BJ (cell line): ENCODE results near the gene E2F3. TPM values are rescaled to one million over a fixed set of nuclear protein-coding genes. Genes with fewer than 3 reads are reported as not detected.
"Not testable (repeated sequence)": the region's sequence is repeated elsewhere in the genome, so short reads cannot be mapped to it uniquely, and the experiment has no call there.

ENCODE experiments used
- CTCF ChIA-PET: fragments of 350-600 bp; formaldehyde crosslinking; extraction: SDS; loops from one replicate; lab custom pipeline; 2021; ENCODE audit warnings: antibody characterized with exemption, inconsistent platforms; lab: Yijun Ruan, JAX
- POLR2A ChIA-PET: fragments of 300-600 bp; sonication (Branson Sonifier 250); formaldehyde crosslinking; extraction: SDS; loops from one replicate; lab custom pipeline; 2021; ENCODE audit warnings: antibody characterized with exemption; lab: Charles Lee
- DNase-seq: peaks from one replicate; pipeline ENCODE4 v3.0.0-alpha.2; 2011; ENCODE audit warnings: low read depth
- H3K27me3 ChIP-seq: 2 replicates; pipeline ENCODE4 v1.6.0; 2011; ENCODE audit warnings: low read length; ENCODE audit not compliant: control insufficient read depth, insufficient read depth
- H3K36me3 ChIP-seq: 2 replicates; pipeline ENCODE4 v1.5.1; 2011; ENCODE audit warnings: low read length; ENCODE audit not compliant: control insufficient read depth, insufficient read depth
- H3K4me3 ChIP-seq: 2 replicates; pipeline ENCODE4 v1.5.1; 2011; ENCODE audit warnings: low read depth, mild to moderate bottlenecking, control low read depth, low read length
- polyA plus RNA-seq: library from polyadenylated mRNA; depleted of rRNA; stranded (reverse); fragments of >200 nt; gene quantifications from 2 replicates; pipeline ENCODE4 v1.2.3, GENCODE V29; 2011
- TF ChIP-seq, protein P1 (sequence below): IDR thresholded peaks from 2 replicates; pipeline ENCODE4 v1.5.1; 2011; ENCODE audit warnings: low read depth, mild to moderate bottlenecking, control low read depth, inconsistent platforms, low read length, moderate library complexity; ENCODE audit not compliant: insufficient read depth

Gene E2F3
- polyA plus RNA-seq, 1 experiment = 7.0 TPM

- TF ChIP-seq, protein P1, sequence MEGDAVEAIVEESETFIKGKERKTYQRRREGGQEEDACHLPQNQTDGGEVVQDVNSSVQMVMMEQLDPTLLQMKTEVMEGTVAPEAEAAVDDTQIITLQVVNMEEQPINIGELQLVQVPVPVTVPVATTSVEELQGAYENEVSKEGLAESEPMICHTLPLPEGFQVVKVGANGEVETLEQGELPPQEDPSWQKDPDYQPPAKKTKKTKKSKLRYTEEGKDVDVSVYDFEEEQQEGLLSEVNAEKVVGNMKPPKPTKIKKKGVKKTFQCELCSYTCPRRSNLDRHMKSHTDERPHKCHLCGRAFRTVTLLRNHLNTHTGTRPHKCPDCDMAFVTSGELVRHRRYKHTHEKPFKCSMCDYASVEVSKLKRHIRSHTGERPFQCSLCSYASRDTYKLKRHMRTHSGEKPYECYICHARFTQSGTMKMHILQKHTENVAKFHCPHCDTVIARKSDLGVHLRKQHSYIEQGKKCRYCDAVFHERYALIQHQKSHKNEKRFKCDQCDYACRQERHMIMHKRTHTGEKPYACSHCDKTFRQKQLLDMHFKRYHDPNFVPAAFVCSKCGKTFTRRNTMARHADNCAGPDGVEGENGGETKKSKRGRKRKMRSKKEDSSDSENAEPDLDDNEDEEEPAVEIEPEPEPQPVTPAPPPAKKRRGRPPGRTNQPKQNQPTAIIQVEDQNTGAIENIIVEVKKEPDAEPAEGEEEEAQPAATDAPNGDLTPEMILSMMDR = no peak
- Histone ChIP-seq H3K36me3 (no peaks in the 10 kb centered on the region), H3K4me3 (no peak overlapping the region), H3K27me3 (no peaks in the 10 kb centered on the region)
- no peak for DNase-seq
- ChIA-PET POLR2A (no interaction called here), CTCF (interaction anchor here (1.0 kb wide), 1 partner anchor 12 kb away, joined by 4 read pairs; no protein-coding TSS in a partner anchor)
Observed at GRCh38 chr6:20498041-20498385, 96.3 kb downstream of the E2F3 start.

DNA sequence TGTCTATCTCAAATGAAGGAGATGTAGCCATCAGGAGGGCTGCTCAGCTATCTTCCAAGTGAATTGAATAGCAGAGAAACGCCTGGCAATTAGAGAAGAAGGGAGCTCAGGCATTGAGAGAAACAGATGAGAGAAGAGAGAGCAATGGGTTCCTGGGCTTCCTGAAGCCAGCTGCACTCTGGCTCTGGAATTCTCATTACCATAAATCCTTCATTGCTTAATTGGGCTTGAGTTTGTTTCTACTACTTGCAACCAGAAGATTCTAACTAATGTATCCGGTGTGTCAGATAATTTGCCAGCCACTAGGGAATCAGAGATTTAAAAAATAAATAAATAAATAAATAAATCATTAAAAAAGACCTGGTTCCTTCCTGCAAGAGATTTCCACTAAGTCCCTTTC, 107.5 kb downstream of the E2F3 start:
- POLR2A ChIA-PET = no interaction called here
- no peaks in the 10 kb centered on the region for H3K36me3 ChIP-seq

DNA sequence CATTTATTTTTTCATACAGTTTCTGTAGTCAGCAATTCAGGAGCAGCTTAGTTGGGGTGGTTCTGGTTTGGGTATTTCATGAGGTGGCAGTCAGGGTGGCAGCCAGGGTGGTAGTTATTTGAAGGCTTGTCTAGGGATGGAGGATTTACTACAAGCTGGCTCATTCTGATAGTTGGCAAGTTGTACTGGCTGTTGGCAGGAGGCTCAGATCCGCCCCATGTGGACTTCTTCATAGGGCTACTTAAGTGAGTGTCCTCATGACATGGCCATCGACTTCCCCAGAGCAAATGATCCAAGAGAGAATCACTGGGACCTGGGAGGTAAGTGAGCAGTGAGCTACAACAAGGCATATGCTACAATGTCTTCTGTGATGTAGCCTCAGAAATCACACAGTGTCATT, 110.2 kb downstream of the E2F3 start:
- H3K4me3 ChIP-seq = no peak overlapping the region

More for the DNA sequence above, 107.5 kb downstream of the E2F3 start:
- DNase-seq = no peak
- no peak overlapping the region for H3K4me3 ChIP-seq
- H3K27me3 ChIP-seq = peaks cover 1% of the 10 kb centered on the region; the same call in 1 of the 2 replicates
- CTCF ChIA-PET = no interaction called here
- TF ChIP-seq, protein P1 = no peak

GRCh38 chr6:20525208-20525607, 123.5 kb downstream of the E2F3 start:
- CTCF ChIA-PET, DNase-seq, H3K4me3 ChIP-seq, H3K27me3 ChIP-seq, POLR2A ChIA-PET, H3K36me3 ChIP-seq: not testable (repeated sequence)

More for the DNA sequence above, 110.2 kb downstream of the E2F3 start:
- CTCF ChIA-PET = interaction anchor here (1.4 to 2.2 kb wide), 2 partner anchors 10 to 16 kb away, joined by 5 to 10 read pairs; no protein-coding TSS in a partner anchor
- H3K36me3 ChIP-seq = no peaks in the 10 kb centered on the region
- DNase-seq = no peak
- POLR2A ChIA-PET = no interaction called here
- no peaks in the 10 kb centered on the region for H3K27me3 ChIP-seq
- TF ChIP-seq, protein P1 = no peak

GRCh38 chr6:20529086-20529448, 127.4 kb downstream of the E2F3 start:
- CTCF ChIA-PET = interaction anchor here (1.0 to 2.7 kb wide), 19 partner anchors 10 to 438 kb away, joined by 3 to 24 read pairs (median 7); no protein-coding TSS in a partner anchor
- TF ChIP-seq, protein P1 = peak; percentile 35
- H3K4me3 ChIP-seq, DNase-seq, H3K36me3 ChIP-seq, H3K27me3 ChIP-seq, POLR2A ChIA-PET: not testable (repeated sequence)

DNA sequence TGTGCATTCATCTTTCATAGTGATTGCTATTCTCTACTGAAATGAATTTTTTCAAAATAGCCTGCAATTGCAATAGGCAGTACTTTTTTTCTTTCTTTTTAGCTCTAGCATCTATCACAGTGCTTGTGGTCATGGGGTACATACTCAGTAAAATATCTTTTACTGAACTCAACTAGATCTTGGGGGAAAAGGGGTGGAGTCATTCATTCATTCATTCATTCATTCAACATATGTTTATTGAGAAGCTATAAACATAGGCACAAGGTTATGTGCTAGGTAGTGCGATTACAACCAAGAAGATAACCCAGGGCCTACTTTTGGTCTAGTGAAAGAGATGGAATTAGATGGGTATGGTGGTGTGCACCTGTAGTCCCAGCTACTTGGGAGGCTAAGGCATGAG, 131.2 kb downstream of the E2F3 start:
- ChIA-PET POLR2A (no interaction called here), CTCF (interaction anchor here (1.3 kb wide), 1 partner anchor 243 kb away, joined by 9 read pairs; no protein-coding TSS in a partner anchor)
- Histone ChIP-seq H3K27me3 (no peaks in the 10 kb centered on the region), H3K4me3 (no peak overlapping the region), H3K36me3 (no peaks in the 10 kb centered on the region)
- TF ChIP-seq, protein P1 = no peak
- DNase-seq = no peak
